WTC11 (cell line): ENCODE data around the gene RPH3AL.

Experiments
- HMGXB4 ChIP-seq: sonication (generic); formaldehyde crosslinking; IDR thresholded peaks from 2 replicates; pipeline ENCODE4 v1.8.1; 2023; ENCODE audit warnings: mild to moderate bottlenecking, moderate library complexity, missing genetic modification reagents
- NR1H2 ChIP-seq: sonication (generic); formaldehyde crosslinking; IDR thresholded peaks from 2 replicates; pipeline ENCODE4 v1.9.0; 2021; ENCODE audit warnings: mild to moderate bottlenecking, moderate library complexity, missing genetic modification reagents
- PRRX2 ChIP-seq: fragments of 250-450 bp; sonication (Bioruptor Pico); IDR thresholded peaks from 2 replicates; pipeline ENCODE4 v1.8.0; 2021; ENCODE audit warnings: mild to moderate bottlenecking
- TF ChIP-seq, protein P1 (sequence below): fragments of 250-450 bp; sonication (Bioruptor Pico); conservative IDR thresholded peaks from 2 replicates; pipeline ENCODE4 v1.9.0; 2021; ENCODE audit warnings: mild to moderate bottlenecking
- TF ChIP-seq, protein P2 (sequence below): fragments of 200-600 bp; IDR thresholded peaks from 2 replicates; pipeline ENCODE4 v1.8.0; 2022; ENCODE audit warnings: antibody characterized with exemption

GRCh38 chr17:296906-297690 lies 55.5 kb downstream of the RPH3AL start:
- TF ChIP-seq, protein P1, sequence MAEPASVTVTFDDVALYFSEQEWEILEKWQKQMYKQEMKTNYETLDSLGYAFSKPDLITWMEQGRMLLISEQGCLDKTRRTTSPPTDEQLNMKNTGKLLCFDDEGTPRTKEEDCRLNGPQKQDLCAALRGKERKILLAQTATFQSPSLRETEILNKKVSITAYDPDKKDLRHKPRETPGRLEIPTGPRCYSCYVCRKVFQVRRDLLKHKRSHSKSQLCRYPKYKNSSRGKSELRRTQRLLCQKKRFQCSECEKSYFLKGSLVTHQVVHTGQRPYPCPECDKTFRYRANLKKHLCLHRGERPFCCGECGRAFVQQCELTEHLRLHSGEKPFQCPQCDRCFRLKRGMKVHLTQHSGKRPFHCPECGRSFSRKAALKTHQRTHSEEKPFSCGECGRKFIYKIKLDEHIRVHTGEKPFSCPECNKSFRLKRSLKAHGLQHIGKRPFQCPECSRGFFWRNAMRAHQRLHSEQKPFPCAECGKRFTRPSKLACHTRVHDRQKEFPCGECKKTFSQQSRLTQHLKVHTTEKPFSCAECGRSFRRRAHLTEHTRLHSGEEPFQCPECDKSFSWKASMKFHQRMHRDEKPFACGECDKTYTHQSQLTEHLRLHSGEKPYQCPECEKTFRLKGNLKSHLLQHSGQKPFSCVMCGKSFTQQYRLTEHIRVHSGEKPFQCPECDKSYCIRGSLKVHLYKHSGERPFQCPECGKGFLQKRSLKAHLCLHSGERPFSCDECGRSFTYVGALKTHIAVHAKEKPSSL (CRISPR knock-in tag): no peak
- TF ChIP-seq, protein P2, sequence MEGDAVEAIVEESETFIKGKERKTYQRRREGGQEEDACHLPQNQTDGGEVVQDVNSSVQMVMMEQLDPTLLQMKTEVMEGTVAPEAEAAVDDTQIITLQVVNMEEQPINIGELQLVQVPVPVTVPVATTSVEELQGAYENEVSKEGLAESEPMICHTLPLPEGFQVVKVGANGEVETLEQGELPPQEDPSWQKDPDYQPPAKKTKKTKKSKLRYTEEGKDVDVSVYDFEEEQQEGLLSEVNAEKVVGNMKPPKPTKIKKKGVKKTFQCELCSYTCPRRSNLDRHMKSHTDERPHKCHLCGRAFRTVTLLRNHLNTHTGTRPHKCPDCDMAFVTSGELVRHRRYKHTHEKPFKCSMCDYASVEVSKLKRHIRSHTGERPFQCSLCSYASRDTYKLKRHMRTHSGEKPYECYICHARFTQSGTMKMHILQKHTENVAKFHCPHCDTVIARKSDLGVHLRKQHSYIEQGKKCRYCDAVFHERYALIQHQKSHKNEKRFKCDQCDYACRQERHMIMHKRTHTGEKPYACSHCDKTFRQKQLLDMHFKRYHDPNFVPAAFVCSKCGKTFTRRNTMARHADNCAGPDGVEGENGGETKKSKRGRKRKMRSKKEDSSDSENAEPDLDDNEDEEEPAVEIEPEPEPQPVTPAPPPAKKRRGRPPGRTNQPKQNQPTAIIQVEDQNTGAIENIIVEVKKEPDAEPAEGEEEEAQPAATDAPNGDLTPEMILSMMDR: no peak
- TF ChIP-seq HMGXB4: no peak
- TF ChIP-seq NR1H2: no peak
- TF ChIP-seq PRRX2 (CRISPR knock-in tag): no peak
